HG02763 (cell line): ENCODE measurements around the gene AMH.
"Not testable (repeated sequence)": the region's sequence is repeated elsewhere in the genome, so short reads cannot be mapped to it uniquely, and the experiment has no call there.

ENCODE experiments used
- ATAC-seq: cut with Tn5 transposase; IDR thresholded peaks from one replicate; pipeline ENCODE4 v1.9.1; 2021; ENCODE audit warnings: mild to moderate bottlenecking, moderate library complexity; ENCODE audit not compliant: unreplicated experiment

Gene AMH

GRCh38 chr19:2249010-2249866, at the start of gene AMH:
AMH (plus strand) TSS chr19:2249323; CDS start chr19:2249333, 10 bp downstream.
- no peak for ATAC-seq

- no peak for ATAC-seq
Observed at GRCh38 chr19:2199861-2200623, 49.1 kb upstream of the AMH start.

GRCh38 chr19:2200624-2201294, 48.4 kb upstream of the AMH start:
- ATAC-seq = not testable (repeated sequence)

GRCh38 chr19:2201473-2202148, 47.5 kb upstream of the AMH start:
- ATAC-seq = no peak

GRCh38 chr19:2202366-2202765, 46.8 kb upstream of the AMH start:
- no peak for ATAC-seq

GRCh38 chr19:2207008-2207407, 42.1 kb upstream of the AMH start:
- ATAC-seq = no peak

GRCh38 chr19:2207991-2208860, 40.9 kb upstream of the AMH start:
- no peak for ATAC-seq

- ATAC-seq = no peak
Observed at GRCh38 chr19:2208975-2209374, 40.1 kb upstream of the AMH start.

- ATAC-seq = no peak
Observed at GRCh38 chr19:2209408-2209807, 39.7 kb upstream of the AMH start.

GRCh38 chr19:2210206-2210605, 38.9 kb upstream of the AMH start:
- no peak for ATAC-seq

- ATAC-seq = no peak
Observed at GRCh38 chr19:2210987-2211740, 38.0 kb upstream of the AMH start.

GRCh38 chr19:2212861-2213711, 36.0 kb upstream of the AMH start:
- no peak for ATAC-seq

GRCh38 chr19:2213799-2214198, 35.3 kb upstream of the AMH start:
- no peak for ATAC-seq

GRCh38 chr19:2214251-2214650, 34.9 kb upstream of the AMH start:
- ATAC-seq = no peak

GRCh38 chr19:2215281-2215751, 33.8 kb upstream of the AMH start:
- no peak for ATAC-seq

- ATAC-seq = no peak
Observed at GRCh38 chr19:2216361-2217225, 32.5 kb upstream of the AMH start.

- no peak for ATAC-seq
Observed at GRCh38 chr19:2217591-2217990, 31.5 kb upstream of the AMH start.
